ENCODE data around the gene CDK14. TPM values are rescaled to one million over a fixed set of nuclear protein-coding genes. Genes with fewer than 3 reads are reported as not detected.
"Not testable (repeated sequence)": the region's sequence is repeated elsewhere in the genome, so short reads cannot be mapped to it uniquely, and the experiment has no call there.

CDK14 gene
- total and polyA plus RNA-seq, 11 donors, result 2.9 to 37.7 (median 21.3) TPM

DNA sequence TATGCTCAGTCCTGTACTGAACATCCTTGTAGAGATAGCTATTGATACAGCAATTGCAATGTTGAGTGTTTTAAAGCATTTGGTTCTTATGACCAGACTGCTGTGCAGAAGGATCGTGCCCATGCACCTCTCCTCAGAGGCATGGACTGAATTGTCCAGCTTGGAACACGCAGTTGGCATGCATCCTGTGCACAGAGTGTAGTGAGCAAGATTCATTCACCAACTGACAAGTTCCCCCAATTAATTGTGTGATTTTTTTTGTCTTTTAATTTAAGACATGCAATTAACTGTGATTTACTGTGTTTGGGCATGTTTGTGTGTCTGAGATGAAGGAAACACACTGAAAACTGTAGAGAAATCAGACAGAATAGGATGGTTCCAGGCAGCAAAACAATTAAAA, 323.7 kb downstream of the CDK14 start:
- H3K27me3 ChIP-seq, result no peaks in the 10 kb centered on the region
- WGBS, 4 donors, result 68 to 98% (median 74%) methylated on average over 2 of the region's 2 CpGs
- TF ChIP-seq CTCF (IDR thresholded peaks at IDR 0.05), result no peak
- TF ChIP-seq POLR2A (IDR thresholded peaks at IDR 0.05), result no peak

GRCh38 chr7:90920336-90920735, 324.2 kb downstream of the CDK14 start:
- no peak for ATAC-seq
- TF ChIP-seq CTCF (IDR thresholded peaks at IDR 0.05) (no peak), POLR2A (IDR thresholded peaks at IDR 0.05) (no peak)
- intact Hi-C loops (cut with DNase I), result no loop called here

More for the DNA sequence above, 323.7 kb downstream of the CDK14 start:
- Histone ChIP-seq H3K4me1 (no peaks in the 10 kb centered on the region), H3K36me3 (peaks cover 0 to 3% (median 0%) of the 10 kb centered on the region in 9 donors), H3K27ac (no peak overlapping the region), H3K9me3 (no peaks in the 10 kb centered on the region), H3K4me3 (no peak overlapping the region)
- intact Hi-C loops (cut with DNase I), result no loop called here
- DNase-seq (no peak), ATAC-seq (no peak)

GRCh38 chr7:90923541-90923997, 327.4 kb downstream of the CDK14 start:
- Histone ChIP-seq H3K4me1 (no peaks in the 10 kb centered on the region), H3K9me3 (no peaks in the 10 kb centered on the region), H3K27me3 (no peaks in the 10 kb centered on the region), H3K4me3 (no peak overlapping the region), H3K36me3 (no peaks in the 10 kb centered on the region), H3K27ac (no peak overlapping the region)
- 93 to 98% (median 95%) methylated on average over 2 of the region's 2 CpGs for WGBS, 4 donors
- TF ChIP-seq CTCF (IDR thresholded peaks at IDR 0.05) (no peak), POLR2A (IDR thresholded peaks at IDR 0.05) (no peak)
- DNase-seq, result no peak
- intact Hi-C loops (cut with DNase I), result no loop called here
- ATAC-seq, result no peak

More at GRCh38 chr7:90920336-90920735, 324.2 kb downstream of the CDK14 start:
- Histone ChIP-seq H3K4me3 (no peak overlapping the region), H3K36me3 (peaks cover 0 to 3% (median 0%) of the 10 kb centered on the region in 9 donors), H3K27me3 (no peaks in the 10 kb centered on the region), H3K27ac (no peak overlapping the region), H3K4me1 (no peaks in the 10 kb centered on the region), H3K9me3 (no peaks in the 10 kb centered on the region)
- WGBS, 4 donors, result 84 to 93% (median 90%) methylated on average over 1 of the region's 1 CpG
- no peak for DNase-seq

DNA sequence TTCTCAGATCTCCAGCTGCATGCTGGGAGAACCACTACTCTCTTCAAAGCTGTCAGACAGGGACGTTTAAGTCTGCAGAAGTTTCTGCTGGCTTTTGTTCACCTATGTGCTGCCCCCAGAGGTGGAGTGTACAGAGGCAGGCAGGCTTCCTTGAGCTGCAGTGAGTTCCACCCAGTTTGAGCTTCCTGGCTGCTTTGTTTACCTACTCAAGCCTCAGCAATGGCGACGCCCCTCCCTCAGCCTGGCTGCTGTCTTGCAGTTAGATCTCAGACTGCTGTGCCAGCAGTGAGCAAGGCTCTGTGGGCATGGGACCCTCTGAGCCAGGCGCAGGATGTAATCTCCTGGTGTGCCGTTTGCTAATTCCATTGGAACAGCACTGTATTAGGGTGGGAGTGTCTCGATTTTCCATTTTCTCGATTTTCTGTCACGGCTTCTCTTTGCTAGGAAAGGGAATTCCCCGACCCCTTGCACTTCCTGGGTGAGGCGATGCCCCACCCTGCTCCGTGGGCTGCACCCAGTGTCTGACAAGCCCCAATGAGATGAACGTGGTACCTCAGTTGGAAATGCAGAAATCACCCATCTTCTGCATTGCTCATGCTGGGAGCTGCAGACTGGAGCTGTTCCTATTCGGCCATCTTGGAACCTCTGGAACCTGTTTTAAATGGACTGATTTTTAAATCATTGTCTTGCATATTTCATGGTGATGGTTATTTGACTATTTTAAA, 332.7 kb downstream of the CDK14 start:
- H3K27me3 ChIP-seq; intact Hi-C loops (cut with DNase I); H3K27ac ChIP-seq; H3K9me3 ChIP-seq; H3K4me3 ChIP-seq; H3K4me1 ChIP-seq; DNase-seq; ATAC-seq; H3K36me3 ChIP-seq: not testable (repeated sequence)
- WGBS, 4 donors, result 87 to 91% (median 89%) methylated on average over 13 of the region's 13 CpGs

Data from heart left ventricle (tissue), 16 donors.